GM19099 (cell line): Measurements from ENCODE around the gene ZSCAN25.

ENCODE experiments used
- POLR2A ChIP-seq: IDR thresholded peaks from 3 replicates; pipeline ENCODE4 v1.6.1; 2011; ENCODE audit warnings: low read depth; ENCODE audit not compliant: insufficient read length; ENCODE audit errors: extremely low read depth

Gene ZSCAN25

DNA sequence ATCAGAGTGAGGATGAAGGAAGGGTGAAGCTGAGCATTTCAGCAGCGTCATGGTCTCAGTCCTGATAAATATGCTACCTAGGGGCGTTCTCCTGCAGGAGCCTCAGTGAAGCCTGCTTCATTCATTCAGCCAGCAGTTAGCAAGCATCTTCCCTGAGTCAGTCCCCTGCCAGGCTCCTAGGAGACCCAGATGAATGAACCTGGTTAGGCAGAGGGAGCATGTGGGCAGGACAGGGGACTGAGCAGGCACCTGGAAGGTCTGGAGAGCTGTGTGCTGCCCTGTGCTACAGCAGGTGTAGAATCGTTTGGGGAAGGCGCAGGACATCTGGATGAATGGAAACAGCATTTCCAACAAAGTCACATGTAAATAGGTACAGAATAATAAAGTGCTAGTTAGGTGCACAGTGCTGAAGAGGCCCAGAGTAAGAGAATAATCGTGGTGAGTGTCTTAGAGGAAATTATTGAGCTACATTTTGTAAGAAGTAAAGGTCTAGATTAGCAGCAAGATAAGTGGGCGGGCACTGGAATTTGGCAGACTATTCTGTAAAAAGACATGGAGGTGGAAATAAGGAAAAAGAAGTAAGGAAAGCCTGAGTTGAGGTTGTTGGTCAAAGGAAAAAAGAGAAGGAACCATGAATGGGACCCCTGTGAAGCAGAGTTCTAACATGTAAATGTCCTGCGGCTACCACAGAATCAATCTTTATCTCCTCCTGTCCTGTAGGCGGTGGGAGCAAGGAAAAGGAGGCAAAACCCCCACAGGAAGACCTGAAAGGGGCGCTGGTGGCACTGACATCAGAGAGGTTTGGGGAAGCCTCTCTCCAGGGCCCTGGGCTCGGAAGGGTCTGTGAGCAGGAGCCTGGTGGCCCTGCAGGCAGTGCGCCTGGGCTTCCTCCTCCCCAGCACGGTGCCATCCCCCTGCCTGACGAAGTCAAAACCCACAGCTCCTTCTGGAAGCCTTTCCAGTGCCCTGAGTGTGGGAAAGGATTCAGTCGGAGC is 12.0 kb downstream of the ZSCAN25 start:
- no peak for TF ChIP-seq POLR2A

DNA sequence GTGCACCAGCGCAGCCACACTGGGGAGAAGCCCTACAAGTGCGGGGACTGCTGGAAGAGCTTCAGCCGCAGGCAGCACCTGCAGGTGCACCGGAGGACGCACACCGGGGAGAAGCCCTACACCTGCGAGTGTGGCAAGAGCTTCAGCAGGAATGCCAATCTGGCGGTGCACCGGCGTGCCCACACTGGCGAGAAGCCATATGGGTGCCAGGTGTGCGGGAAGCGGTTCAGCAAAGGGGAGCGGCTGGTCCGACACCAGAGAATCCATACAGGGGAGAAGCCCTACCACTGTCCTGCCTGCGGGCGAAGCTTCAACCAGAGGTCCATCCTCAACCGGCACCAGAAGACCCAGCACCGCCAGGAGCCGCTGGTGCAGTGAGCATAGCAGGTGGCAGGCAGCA is 12.9 kb downstream of the ZSCAN25 start:
- TF ChIP-seq POLR2A: no peak

DNA sequence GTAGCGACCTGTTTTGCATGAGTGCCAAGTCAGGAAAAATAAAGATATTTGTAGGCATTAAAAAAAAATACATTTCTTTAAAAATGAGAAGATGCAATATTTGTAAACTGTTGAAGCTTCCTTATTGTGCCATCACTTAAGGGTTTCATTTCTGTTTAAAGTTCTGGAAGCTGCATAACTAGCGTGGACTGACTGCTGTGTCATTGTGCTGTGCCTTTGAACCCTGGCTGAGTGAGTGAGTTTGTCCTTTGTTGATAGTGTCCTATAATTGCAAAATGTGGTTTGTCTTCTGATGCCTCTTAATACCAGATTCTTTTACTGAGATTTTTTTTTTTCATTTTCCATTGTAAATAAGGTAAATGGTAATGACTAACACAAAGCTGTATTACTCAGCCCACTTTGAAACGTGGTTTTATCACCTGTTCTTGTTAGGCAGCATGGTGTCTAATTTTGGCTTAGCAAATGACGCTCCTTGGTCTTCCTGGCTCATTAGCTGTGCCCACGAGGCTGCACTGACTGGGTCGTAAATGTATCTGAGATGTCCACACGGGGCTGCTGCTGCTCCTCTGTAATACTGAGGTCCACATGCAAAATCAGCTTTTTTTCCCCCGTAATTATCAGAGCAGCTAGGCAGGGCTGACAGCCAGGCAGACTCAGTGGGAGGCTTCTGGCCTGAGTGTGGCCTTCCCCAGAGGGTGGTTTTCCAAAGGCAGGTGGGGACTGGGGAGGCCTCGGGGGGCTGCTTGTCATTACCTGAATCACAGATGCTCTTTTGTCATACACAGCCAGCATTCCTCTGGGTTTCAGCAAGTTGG is 14.8 kb downstream of the ZSCAN25 start:
- TF ChIP-seq POLR2A: no peak

DNA sequence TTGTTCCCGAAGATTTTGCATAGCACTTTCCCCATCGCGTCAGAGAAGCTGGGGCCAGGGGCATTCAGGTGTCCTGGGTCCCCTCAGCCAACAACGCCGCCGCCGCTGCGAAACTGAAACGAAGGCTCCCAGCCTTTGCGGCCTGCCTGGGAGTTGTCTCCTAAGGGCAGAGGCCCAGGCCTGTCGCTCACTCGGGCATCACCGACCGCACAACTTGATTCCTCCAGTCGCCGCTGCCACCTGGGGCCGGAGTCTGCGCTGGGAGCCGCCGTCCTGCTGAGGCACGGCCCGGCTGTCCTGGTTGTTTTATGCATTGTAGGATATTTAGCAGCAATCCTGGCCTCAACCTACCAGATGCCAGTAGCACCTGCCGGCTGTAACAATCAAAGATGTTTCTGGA is 22.0 kb downstream of the ZSCAN25 start:
- TF ChIP-seq POLR2A: no peak

DNA sequence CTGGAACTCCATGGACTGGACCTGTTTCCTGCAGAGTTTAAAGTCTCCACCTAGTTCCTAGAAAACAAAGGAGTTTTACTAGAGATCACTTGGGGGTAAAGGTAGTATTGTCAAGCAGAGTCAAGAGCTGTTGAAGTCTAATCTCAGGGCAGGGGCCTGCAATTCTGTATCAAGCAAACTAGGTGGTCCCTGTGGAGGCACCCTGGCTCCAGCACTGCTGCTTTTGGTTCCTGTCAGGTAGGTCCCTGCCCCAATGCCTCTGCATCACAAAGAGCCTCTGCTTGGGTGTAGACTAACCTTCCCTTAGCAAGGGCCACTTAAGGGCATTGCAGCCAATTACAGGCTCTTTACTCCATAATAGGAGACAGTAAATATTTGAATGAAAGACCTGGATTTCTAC is 22.5 kb downstream of the ZSCAN25 start:
- no peak for TF ChIP-seq POLR2A

DNA sequence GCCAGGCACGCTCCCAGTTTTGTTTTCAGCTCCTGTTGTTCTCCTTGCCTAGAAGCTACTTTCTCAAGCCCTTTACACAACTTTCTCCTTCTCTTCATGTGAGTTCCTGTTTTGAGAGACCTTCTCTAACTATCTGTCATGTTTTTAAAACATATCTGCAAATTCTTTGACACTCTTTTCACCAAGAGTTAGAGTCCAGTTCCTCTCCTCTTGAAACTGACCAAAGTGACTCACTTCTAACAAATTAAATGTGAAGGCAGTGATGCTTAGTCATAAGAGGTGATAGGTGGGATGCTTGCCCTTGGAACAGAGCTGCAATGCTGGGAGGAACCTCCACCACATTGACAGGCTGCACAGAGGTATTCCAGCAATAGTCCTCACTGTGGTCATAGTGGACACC is 25.3 kb downstream of the ZSCAN25 start:
- TF ChIP-seq POLR2A: no peak

DNA sequence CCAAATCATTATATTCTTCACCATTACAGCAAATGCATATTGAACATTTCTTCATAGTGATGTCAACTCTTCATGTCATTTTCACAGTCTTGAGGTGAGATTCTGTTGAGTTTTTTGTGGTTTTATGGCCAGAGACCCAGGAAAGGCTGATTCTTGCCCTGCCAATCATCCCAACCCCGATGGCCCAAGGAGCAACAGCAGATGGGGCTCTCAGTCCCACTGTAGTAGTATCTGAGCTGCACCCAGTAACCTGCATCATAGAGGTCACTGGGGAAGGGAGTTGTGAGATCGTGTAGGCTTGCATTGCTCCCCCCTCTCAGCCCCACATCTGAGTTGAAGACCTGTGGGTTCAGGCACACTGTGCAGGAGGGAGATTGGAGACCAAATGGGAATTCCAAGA is 26.7 kb downstream of the ZSCAN25 start:
- no peak for TF ChIP-seq POLR2A

DNA sequence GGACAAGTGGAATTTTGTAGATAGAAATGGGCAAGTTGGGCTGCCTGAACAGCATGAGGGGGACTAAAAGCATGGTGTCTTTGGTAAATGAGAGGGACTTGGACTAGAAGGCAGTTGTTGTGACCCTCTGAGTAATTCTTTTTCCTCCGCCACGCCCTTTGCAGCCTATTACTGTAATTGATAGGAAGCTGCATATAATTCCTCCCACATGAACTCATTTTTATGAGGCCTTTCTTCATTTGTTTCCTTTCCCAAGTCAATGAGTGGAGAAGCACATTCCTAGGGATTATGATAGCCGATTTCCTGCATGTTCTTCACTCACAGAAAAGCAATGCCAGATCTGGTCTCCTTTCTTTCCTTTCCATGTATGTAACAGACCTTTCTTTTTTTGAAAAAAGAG is 27.7 kb downstream of the ZSCAN25 start:
- TF ChIP-seq POLR2A: no peak

DNA sequence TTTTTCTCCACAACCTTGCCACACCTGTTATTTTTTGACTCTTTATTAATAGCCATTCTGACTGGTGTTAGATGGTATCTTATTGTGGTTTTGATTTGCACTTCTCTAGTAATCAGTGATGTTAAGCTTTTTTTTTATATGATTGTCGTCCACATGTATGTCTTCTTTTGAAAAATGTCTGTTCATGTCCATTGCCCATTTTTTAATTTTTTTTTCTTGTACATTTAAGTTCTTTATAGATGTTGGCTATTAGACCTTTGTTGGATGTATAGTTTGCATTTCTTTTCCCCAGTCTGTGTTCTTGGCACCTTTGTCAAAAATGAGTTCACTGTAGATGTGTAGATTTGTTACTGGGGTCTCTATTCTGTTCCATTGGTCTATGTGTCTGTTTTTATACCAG is 28.8 kb downstream of the ZSCAN25 start:
- no peak for TF ChIP-seq POLR2A

DNA sequence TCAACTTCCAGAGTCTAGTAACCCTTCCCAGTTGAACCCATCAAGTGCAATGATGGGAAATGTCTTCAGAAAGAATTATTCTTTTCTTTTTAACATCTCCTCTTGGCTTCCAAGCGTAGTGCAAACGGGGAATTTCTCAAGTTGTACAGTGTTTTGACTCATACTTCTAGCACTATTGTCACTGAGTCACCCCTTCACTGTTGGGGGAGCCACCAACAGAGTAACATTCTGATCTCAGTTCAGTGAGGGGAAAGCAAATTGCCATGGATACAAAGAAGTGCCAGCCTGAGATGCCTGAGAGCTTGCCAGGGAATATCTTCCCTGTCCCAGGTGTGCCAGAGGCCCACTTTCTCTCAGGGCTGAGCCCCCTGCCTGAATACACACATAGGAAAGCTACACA is 32.1 kb downstream of the ZSCAN25 start:
- no peak for TF ChIP-seq POLR2A

DNA sequence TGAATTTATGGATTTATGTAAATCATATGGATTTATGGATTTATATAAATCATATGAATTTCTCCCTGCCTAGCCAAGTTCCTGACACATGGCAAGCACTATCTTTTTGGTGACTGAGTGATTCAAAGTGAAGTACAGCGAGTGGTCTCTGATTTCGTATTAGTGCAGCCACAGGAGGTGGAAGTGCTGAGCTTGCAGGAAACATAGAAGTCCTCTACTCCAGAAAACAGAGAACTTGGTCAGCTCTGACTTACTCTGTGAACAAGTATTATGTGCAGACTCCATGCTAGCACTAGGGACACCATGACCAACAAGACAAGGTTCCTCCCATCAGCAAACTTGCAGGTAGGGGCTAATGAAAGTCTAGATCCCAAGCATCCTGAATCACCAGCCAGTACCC is 34.5 kb downstream of the ZSCAN25 start:
- TF ChIP-seq POLR2A: no peak

DNA sequence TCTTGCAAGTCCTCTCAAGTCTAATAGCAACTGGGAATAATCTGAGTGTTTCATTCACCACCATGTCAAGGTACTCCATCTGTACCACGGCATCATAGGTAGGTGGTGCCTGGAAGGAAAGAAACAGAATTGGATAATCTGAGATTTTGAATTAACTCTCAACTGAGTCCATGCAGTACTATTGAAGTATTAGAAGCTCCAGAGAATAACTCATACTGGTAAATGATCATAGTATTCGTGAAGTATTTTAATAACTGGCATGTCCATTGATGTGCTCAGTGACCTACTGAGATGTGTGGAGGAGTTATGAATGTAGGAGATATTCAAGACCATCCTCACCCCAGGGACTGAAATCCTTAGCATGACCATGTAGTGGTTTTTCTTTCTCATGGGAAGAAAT is 35.9 kb downstream of the ZSCAN25 start:
- TF ChIP-seq POLR2A: no peak

DNA sequence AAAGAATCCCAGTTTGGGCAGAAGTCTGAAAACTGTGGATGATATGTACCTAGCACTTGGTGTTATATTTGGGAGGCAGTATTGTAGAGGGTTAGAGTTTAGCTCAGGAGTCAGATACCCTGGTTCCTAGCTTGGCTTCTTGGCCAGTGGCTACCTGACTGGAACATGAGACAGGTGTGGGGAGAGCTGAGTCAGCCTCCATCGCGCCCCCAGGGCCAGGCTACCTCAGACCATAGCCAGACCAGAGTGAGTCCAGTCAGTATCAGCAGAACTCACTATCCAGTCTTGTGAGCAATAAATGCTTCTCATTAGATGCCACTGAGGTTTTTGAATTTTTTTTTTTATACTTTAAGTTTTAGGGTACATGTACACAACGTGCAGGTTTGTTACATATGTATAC is 37.0 kb downstream of the ZSCAN25 start:
- no peak for TF ChIP-seq POLR2A

DNA sequence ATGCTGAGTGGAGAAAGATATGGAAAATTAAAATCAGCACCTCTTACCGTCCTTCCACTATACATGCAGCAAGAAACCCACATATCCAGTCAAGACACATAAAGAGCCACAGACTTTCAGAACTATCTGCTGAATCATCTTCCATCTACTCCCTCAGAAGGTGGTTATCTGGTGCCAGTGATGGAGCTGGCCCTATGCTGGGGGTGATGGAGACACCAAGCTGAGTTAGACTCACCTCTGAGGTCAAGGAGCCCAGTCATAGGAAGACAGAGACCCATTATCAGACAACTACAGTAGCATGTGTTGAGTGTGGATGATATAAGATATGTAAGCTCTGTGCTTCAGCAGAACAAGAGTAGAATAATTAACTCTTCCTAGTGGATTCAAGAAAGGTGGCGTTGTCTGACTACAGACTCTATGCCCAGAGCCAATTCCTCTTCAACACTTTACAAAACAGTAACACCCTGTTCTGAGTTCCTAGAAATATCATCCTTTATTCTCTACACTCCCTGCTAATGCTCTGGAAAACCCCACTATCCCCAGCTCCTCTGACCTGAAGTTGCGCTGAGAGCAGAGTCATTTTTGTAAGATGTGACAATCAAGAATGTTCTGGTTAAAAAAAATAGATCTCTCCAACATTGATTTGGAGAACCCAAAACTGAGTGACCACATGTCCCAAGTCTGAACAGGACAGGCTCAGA is 48.7 kb downstream of the ZSCAN25 start:
- no peak for TF ChIP-seq POLR2A

DNA sequence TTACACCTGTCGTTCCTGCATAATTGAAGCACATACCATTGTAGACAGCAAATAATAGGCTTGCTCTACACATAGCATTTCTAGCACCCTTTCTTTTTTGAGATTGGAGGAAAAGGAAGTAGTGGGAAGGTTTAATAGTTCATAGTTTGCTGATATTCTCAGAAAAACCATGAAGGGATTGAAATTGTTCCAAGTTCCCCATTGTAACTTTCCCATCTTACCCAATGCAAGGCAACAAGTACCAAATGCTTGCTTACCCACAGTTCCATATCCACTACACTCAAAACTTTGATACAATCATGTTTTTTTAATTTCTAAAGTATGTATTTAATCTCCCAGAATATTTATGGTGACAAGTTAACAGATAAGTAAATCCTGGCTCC is 49.3 kb downstream of the ZSCAN25 start:
- TF ChIP-seq POLR2A: no peak
